Right ventricle myocardium inferior (tissue), 1 donor: ENCODE data around the gene PTGR3. TPM values are rescaled to one million over a fixed set of nuclear protein-coding genes. Genes with fewer than 3 reads are reported as not detected.

ENCODE experiments used
- ATAC-seq: fragments of 200-7000 bp; cut with Tn5 transposase; one replicate; pipeline ENCODE4 v1.9.1; 2020; ENCODE audit warnings: mild to moderate bottlenecking, moderate library complexity
- DNase-seq: peaks from one replicate; pipeline ENCODE4 v3.0.0; 2021; ENCODE audit errors: missing footprints
- intact Hi-C: fragments of 100-400 bp; cut with DNase I; formaldehyde crosslinking; loops from one replicate; pipeline ENCODE4 v1.11.0; 2022
- total RNA-seq: library from RNA; stranded (reverse); fragmentation: NEBNext Ultra II Directional; extraction: Animal tissue kit (Norgen Biotek cat#: 25700); gene quantifications from one replicate; pipeline ENCODE4 v1.2.1, GENCODE V29; 2021
- donor health status: DM: no; HTN: yes; CAD: no; lungs with severe emphysema.

The PTGR3 gene
- total RNA-seq, 1 donor from 2014 or later: 71.5 TPM

DNA sequence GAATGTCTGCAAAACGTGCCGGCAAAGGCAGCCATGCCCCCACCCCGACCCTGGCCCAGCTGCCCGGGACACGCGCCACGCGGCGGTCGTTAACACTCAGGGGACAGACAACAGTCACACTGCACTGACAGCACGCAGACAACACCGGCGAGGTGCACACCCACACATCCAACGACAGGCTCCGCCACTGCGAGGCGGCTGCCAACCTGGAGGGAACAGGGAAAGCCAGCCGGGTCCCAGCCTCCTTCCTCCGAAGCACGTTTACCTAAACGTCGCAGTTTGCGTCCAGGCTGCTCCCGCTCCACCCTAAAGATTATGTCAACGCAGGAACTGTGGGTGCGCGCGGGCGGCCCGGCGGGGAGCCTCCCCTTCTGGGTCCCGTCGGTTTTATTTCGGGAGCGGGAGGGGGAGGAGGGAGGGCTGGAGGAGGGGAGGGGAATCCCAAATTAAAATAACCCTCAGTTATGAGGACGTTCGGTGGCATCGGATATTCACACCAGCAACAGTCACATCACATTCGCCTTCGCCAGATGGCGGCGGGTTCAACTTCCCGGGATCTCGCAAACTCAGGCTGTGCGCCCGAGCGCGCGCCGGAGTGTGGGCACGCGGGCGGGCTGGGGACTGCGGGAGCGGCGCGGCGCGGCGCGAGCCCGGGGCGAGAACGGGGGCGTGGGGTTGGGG lies 644 bp downstream of the PTGR3 start:
- intact Hi-C loops: loop anchor here (2.0 to 10.0 kb wide), 4 partner anchors 46 to 553 kb away; no protein-coding TSS in a partner anchor
- ATAC-seq (peak; percentile 14), DNase-seq (peak; percentile 86)

- no peak for DNase-seq
- intact Hi-C loops: loop anchor here (2.0 to 10.0 kb wide), 4 partner anchors 45 to 553 kb away; no protein-coding TSS in a partner anchor
- ATAC-seq: no peak
Measured at GRCh38 chr18:75207310-75208154, 1.4 kb downstream of the PTGR3 start.

DNA sequence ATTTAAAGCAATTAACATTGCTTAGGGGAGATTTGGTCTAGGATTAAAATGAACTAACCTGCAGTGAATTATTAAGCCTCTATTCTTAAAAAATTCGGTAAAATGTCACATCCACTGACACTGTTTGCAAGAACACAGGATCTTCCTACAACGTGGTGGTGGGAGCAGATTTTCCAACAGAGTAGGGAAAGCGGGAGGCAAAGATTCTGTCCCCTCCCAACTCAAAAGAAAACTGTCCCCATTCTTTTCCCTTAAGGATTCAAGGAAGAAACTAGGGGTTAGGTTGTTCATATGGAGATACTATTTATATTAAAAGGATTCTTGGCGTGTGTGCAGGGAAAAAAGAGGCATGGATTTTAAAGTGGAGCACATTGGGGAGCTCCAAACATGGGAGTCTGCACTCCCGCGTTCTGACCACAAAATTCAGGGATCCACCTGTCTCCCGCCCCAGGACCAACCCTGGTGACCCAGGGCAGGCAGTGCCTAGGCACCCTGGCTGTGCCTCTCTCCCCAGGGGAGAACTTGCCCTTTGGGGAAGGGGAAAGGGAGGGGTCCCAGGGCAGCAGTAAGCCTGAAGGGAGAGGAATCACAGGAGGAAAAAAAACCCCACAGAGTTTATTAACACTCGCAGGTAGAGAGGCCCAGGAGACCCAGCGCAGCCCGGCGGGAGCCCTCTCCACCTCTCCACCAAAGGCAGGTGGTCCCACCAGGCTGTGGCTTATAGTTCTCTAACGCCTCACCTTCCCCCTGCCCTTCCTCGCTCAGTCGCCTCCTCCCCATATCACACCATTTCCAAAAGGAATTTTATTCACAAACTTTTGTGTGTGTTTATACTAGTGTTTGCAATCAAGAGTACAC lies 2.3 kb downstream of the PTGR3 start:
- no peak for DNase-seq
- no peak for ATAC-seq
- intact Hi-C loops: loop anchor here (5.0 to 10.0 kb wide), 3 partner anchors 44 to 552 kb away; no protein-coding TSS in a partner anchor

DNA sequence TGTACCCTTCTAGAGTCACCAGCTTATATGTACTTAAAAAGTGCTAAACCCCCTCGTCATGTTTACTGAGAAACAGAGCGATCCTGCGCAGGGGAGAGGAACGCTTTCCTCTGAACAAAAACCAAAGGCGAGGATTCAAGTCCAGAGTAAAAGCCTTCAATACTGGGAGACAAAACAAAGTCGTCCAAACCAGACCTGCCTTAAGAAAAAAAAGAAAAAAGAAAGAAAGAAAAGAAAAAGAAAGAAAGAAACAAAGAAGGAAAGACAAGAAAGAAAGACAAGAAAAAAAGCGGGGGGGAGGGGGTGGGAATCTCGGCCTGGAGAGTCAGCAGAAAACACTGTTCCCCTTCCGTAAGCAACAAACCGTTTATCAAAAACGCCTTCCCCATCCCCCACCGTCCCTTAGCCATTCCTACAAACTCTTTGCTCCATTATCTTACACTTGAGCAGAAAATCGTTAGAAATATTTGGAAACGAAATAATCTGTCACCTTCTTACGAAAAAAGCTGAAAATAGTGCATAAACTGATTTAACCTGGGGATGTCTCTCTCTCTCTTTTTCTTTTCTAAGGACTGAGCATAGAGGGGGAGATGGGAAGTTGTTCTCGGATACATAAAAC lies 3.3 kb downstream of the PTGR3 start:
- intact Hi-C loops: loop anchor here (5.0 to 10.0 kb wide), 3 partner anchors 43 to 551 kb away; no protein-coding TSS in a partner anchor
- DNase-seq (no peak), ATAC-seq (no peak)

- intact Hi-C loops: loop anchor here (5.0 to 10.0 kb wide), 3 partner anchors 43 to 550 kb away; no protein-coding TSS in a partner anchor
- ATAC-seq (no peak), DNase-seq (no peak)
Measured at GRCh38 chr18:75204732-75205513, 4.0 kb downstream of the PTGR3 start.

DNA sequence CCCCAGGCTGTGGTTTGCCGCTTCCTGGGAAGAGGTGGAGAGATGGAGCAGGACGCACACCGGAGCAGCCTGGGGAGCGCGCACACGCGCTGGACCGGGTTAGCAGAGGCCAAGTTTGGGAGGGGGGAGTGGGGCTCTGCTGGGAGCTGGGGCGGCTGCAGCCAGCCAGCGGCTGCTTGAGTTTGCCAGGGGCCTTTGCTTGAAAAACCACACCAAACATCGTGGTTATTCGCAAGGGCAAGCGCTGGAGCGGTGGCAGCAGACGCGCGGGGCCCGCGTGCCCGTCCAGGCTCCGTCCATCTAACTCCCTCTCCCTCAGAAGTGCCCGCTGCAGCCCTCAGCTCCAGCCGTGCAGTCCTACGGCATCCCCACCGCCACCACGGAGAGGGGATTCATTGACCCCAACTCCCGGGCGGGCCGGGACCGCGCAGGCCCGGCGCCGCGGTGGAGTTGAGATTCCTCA lies 4.6 kb downstream of the PTGR3 start:
- ATAC-seq (peak; percentile 26), DNase-seq (no peak)
- intact Hi-C loops: loop anchor here (10.0 kb wide), 1 partner anchor 549 kb away; no protein-coding TSS in a partner anchor

GRCh38 chr18:75203416-75204268 lies 5.3 kb downstream of the PTGR3 start:
- intact Hi-C loops: loop anchor here (10.0 kb wide), 1 partner anchor 549 kb away; no protein-coding TSS in a partner anchor
- DNase-seq: no peak
- no peak for ATAC-seq

DNA sequence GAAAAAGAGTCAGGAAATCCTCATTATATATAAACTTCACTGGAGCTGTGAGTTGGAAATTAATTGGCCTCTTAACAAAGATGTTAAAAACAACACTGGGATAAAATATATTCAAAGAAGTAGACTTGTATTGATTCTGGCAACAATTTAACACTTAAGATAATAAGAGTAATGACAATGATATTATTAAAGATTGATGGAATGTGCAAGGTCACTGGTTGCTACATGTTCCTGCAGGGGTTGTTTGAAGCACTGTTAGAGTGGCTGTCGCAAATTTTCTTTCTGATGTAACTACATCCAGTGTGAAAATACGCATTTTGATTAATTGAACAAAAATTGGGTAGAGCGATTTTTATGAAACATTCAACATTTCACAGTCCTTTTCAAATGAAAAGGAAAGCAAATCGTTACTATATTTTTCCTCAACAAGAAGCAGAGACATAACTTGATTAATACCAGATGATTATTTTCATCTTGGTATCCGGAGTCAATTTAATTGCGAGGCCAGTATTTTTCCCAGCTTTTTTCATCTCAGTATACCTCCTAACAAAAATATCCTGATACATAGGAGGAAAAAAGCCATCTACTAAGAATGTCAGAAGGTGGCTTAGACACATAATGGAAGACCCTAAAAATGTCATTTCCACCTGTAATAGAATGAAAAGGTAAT lies 6.1 kb downstream of the PTGR3 start:
- no peak for DNase-seq
- ATAC-seq: no peak
- intact Hi-C loops: loop anchor here (10.0 kb wide), 1 partner anchor 548 kb away; no protein-coding TSS in a partner anchor

GRCh38 chr18:75201282-75202270 lies 7.4 kb downstream of the PTGR3 start:
- no peak for ATAC-seq
- intact Hi-C loops: loop anchor here (10.0 kb wide), 1 partner anchor 547 kb away; no protein-coding TSS in a partner anchor
- no peak for DNase-seq

DNA sequence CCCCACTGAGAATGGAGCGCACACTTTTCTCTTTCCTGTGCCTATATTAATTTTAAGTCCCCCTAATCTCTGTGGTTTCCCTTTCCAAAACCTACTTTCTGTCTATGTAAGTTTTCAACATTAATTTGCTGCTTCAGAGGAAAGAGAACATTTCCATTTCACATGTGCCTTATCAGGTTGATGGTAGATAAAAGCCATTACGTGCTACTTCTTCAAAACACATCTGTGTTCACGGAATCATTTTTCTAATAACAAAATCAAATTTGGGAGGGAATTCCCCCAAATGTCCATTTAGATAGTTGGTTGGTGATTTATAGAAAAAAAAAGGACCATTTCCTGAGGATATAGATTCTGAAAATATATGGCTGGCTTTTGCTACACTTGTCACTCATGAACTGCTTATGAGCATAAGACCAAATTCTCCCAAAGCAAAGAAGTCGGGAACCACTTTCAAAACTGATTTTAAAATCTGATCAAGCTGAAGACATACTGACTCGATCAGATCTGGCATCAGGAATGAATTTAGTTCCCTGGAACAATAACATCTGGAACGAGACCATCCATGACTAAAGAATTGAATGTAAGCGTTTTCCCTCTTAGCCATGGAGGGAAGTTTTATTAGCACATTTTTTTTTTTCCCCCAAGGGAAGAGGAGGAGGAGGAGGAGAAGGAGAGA lies 8.2 kb downstream of the PTGR3 start:
- intact Hi-C loops: loop anchor here (10.0 kb wide), 1 partner anchor 546 kb away; no protein-coding TSS in a partner anchor
- ATAC-seq (no peak), DNase-seq (no peak)

GRCh38 chr18:75200071-75200470 lies 8.9 kb downstream of the PTGR3 start:
- intact Hi-C loops: loop anchor here (10.0 kb wide), 1 partner anchor 545 kb away; no protein-coding TSS in a partner anchor
- DNase-seq (no peak), ATAC-seq (no peak)

DNA sequence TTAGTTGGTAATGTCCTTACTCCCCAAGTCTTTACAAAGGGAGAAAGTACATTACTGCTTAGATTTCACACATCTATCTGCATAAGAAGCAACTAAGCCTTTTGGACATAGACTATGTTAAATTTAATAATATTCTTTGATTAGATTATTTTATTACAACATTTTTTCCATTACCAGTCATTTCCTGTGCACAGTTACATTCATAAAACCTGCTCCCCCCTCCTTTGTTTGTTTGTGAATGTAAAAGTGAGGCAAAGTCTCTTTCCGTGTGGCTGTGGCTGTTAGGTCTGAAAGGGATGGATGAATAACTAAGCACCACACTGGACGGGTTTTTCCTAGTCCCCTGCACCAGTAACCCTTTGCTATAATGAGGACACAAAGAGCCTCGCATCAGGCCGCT lies 9.6 kb downstream of the PTGR3 start:
- no peak for ATAC-seq
- intact Hi-C loops: no loop called here

GRCh38 chr18:75198036-75198435 lies 10.9 kb downstream of the PTGR3 start:
- intact Hi-C loops: no loop called here
- DNase-seq (no peak), ATAC-seq (no peak)

More for the DNA sequence above, 9.6 kb downstream of the PTGR3 start:
- no peak for DNase-seq

DNA sequence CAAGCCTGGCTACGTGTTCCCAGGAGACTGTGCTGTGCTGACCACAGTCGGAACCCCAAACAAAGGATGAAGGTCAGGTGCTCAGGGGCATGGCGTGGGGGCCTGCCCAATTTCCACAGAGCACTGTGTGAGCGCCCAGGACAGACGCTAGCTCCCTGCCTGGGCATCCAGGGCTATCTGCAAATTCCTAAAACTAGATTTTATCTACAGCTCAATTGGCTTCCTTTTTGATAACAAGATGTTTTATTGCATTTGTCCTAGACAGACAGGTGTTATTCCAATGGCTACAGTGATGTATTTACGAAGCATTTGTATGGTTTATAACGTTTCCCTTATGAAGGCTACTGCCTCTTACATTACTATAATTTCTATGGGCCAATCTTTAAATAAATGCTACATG lies 16.0 kb downstream of the PTGR3 start:
- ATAC-seq (no peak), DNase-seq (no peak)
- intact Hi-C loops: no loop called here
